GM12878 (cell line): ENCODE data around the gene TAX1BP3.
A peak's percentile ranks its signal among the peaks of the same experiment; 100 is the strongest.

Source experiments
- HDAC6 ChIP-seq: fragments of 200-600 bp; sonication (generic); IDR thresholded peaks from one replicate; pipeline ENCODE4 v1.8.0; 2017; ENCODE audit warnings: antibody characterized with exemption; ENCODE audit not compliant: unreplicated experiment
- MXI1 ChIP-seq: fragments of 150-350 bp; IDR thresholded peaks from 2 replicates; pipeline ENCODE4 v1.6.1; 2011; ENCODE audit warnings: low read depth, mild to moderate bottlenecking, inconsistent platforms, low read length, improper control_type of control experiment
- NR2C1 ChIP-seq: fragments of 450-650 bp; IDR thresholded peaks from 2 replicates; pipeline ENCODE4 v1.6.1; 2017; ENCODE audit warnings: antibody characterized with exemption, mild to moderate bottlenecking, moderate library complexity
- POLR2AphosphoS5 ChIP-seq: IDR thresholded peaks from 2 replicates; pipeline ENCODE4 v1.6.1; 2011; ENCODE audit warnings: mild to moderate bottlenecking, low read length, inconsistent platforms
- TF ChIP-seq, protein P1 (sequence below): IDR thresholded peaks from 2 replicates; pipeline ENCODE4 v1.6.1; 2012; ENCODE audit warnings: mild to moderate bottlenecking, low read depth, low read length
- TF ChIP-seq, protein P2 (sequence below): IDR thresholded peaks from 2 replicates; pipeline ENCODE4 v1.6.1; 2012; ENCODE audit warnings: low read depth, low read length, improper control_type of control experiment
- TF ChIP-seq, protein P3 (sequence below), 3 experiments: IDR thresholded peaks in 2 of 3; conservative IDR thresholded peaks in 1 of 3; 2 replicates each; pipeline ENCODE4 v1.5.1; 2011; ENCODE audit warnings: low read depth in 3 of 3, low read length in 3 of 3, mild to moderate bottlenecking in 3 of 3, control low read depth in 2 of 3, moderate library complexity in 2 of 3, inconsistent platforms in 1 of 3, mixed read lengths in 1 of 3; ENCODE audit not compliant: control insufficient read depth in 2 of 3, insufficient read depth in 1 of 3; ENCODE audit errors: extremely low read depth in 1 of 3
- TF ChIP-seq, protein P4 (sequence below): IDR thresholded peaks from 2 replicates; pipeline ENCODE4 v1.6.1; 2012; ENCODE audit warnings: low read depth, low read length, improper control_type of control experiment
- TF ChIP-seq, protein P5 (sequence below): fragments of 450-650 bp; IDR thresholded peaks from 2 replicates; pipeline ENCODE4 v1.6.1; 2017; ENCODE audit warnings: mild to moderate bottlenecking, moderate library complexity
- TF ChIP-seq, protein P6 (sequence below): IDR thresholded peaks from 2 replicates; pipeline ENCODE4 v1.6.1; 2012; ENCODE audit warnings: low read length, inconsistent platforms

DNA sequence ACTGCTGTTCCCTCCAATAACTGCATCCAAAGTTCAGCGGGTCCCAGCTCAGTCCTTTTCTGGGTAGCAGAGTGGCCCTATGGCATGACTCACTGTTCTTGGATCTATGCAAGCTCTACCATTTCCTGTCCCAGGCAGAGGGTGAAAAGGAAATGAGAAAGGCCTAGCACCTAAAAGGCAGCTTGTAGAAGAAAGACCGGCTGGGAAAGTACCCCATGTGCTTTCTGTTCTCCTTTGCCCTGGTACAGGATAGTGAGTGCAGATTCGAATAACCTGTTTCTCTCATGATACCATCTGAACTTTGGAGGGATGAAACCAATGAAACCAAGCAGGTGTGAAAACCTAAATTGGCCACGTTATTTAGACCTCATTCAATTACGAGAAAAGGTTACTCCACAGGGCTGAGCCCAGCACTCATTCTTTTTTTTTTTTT, 42.6 kb upstream of the TAX1BP3 start:
- TF ChIP-seq, protein P1, sequence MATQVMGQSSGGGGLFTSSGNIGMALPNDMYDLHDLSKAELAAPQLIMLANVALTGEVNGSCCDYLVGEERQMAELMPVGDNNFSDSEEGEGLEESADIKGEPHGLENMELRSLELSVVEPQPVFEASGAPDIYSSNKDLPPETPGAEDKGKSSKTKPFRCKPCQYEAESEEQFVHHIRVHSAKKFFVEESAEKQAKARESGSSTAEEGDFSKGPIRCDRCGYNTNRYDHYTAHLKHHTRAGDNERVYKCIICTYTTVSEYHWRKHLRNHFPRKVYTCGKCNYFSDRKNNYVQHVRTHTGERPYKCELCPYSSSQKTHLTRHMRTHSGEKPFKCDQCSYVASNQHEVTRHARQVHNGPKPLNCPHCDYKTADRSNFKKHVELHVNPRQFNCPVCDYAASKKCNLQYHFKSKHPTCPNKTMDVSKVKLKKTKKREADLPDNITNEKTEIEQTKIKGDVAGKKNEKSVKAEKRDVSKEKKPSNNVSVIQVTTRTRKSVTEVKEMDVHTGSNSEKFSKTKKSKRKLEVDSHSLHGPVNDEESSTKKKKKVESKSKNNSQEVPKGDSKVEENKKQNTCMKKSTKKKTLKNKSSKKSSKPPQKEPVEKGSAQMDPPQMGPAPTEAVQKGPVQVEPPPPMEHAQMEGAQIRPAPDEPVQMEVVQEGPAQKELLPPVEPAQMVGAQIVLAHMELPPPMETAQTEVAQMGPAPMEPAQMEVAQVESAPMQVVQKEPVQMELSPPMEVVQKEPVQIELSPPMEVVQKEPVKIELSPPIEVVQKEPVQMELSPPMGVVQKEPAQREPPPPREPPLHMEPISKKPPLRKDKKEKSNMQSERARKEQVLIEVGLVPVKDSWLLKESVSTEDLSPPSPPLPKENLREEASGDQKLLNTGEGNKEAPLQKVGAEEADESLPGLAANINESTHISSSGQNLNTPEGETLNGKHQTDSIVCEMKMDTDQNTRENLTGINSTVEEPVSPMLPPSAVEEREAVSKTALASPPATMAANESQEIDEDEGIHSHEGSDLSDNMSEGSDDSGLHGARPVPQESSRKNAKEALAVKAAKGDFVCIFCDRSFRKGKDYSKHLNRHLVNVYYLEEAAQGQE = 0 out of 2 replicates have a peak, but pooled peaks have one; percentile 11
- TF ChIP-seq, protein P2, sequence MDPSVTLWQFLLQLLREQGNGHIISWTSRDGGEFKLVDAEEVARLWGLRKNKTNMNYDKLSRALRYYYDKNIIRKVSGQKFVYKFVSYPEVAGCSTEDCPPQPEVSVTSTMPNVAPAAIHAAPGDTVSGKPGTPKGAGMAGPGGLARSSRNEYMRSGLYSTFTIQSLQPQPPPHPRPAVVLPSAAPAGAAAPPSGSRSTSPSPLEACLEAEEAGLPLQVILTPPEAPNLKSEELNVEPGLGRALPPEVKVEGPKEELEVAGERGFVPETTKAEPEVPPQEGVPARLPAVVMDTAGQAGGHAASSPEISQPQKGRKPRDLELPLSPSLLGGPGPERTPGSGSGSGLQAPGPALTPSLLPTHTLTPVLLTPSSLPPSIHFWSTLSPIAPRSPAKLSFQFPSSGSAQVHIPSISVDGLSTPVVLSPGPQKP = no peak
- peak; percentile 84; the same call in 1 of the 2 replicates for TF ChIP-seq MXI1
- no peak for TF ChIP-seq NR2C1
- TF ChIP-seq, protein P3, sequence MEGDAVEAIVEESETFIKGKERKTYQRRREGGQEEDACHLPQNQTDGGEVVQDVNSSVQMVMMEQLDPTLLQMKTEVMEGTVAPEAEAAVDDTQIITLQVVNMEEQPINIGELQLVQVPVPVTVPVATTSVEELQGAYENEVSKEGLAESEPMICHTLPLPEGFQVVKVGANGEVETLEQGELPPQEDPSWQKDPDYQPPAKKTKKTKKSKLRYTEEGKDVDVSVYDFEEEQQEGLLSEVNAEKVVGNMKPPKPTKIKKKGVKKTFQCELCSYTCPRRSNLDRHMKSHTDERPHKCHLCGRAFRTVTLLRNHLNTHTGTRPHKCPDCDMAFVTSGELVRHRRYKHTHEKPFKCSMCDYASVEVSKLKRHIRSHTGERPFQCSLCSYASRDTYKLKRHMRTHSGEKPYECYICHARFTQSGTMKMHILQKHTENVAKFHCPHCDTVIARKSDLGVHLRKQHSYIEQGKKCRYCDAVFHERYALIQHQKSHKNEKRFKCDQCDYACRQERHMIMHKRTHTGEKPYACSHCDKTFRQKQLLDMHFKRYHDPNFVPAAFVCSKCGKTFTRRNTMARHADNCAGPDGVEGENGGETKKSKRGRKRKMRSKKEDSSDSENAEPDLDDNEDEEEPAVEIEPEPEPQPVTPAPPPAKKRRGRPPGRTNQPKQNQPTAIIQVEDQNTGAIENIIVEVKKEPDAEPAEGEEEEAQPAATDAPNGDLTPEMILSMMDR (IDR thresholded peaks at IDR 0.05 in 2 of 3, conservative IDR thresholded peaks at IDR 0.05 in 1 of 3; ENCODE audit: control insufficient read depth in 2 of 3, extremely low read depth in 1 of 3, insufficient read depth in 1 of 3, low read depth in 3 of 3, low read length in 3 of 3) = no peak
- TF ChIP-seq, protein P4, sequence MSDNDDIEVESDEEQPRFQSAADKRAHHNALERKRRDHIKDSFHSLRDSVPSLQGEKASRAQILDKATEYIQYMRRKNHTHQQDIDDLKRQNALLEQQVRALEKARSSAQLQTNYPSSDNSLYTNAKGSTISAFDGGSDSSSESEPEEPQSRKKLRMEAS = 0 out of 2 replicates have a peak, but pooled peaks have one; percentile 30
- TF ChIP-seq POLR2AphosphoS5 = no peak
- TF ChIP-seq HDAC6 = no peak
- TF ChIP-seq, protein P5, sequence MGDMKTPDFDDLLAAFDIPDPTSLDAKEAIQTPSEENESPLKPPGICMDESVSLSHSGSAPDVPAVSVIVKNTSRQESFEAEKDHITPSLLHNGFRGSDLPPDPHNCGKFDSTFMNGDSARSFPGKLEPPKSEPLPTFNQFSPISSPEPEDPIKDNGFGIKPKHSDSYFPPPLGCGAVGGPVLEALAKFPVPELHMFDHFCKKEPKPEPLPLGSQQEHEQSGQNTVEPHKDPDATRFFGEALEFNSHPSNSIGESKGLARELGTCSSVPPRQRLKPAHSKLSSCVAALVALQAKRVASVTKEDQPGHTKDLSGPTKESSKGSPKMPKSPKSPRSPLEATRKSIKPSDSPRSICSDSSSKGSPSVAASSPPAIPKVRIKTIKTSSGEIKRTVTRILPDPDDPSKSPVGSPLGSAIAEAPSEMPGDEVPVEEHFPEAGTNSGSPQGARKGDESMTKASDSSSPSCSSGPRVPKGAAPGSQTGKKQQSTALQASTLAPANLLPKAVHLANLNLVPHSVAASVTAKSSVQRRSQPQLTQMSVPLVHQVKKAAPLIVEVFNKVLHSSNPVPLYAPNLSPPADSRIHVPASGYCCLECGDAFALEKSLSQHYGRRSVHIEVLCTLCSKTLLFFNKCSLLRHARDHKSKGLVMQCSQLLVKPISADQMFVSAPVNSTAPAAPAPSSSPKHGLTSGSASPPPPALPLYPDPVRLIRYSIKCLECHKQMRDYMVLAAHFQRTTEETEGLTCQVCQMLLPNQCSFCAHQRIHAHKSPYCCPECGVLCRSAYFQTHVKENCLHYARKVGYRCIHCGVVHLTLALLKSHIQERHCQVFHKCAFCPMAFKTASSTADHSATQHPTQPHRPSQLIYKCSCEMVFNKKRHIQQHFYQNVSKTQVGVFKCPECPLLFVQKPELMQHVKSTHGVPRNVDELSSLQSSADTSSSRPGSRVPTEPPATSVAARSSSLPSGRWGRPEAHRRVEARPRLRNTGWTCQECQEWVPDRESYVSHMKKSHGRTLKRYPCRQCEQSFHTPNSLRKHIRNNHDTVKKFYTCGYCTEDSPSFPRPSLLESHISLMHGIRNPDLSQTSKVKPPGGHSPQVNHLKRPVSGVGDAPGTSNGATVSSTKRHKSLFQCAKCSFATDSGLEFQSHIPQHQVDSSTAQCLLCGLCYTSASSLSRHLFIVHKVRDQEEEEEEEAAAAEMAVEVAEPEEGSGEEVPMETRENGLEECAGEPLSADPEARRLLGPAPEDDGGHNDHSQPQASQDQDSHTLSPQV = no peak
- TF ChIP-seq, protein P6, sequence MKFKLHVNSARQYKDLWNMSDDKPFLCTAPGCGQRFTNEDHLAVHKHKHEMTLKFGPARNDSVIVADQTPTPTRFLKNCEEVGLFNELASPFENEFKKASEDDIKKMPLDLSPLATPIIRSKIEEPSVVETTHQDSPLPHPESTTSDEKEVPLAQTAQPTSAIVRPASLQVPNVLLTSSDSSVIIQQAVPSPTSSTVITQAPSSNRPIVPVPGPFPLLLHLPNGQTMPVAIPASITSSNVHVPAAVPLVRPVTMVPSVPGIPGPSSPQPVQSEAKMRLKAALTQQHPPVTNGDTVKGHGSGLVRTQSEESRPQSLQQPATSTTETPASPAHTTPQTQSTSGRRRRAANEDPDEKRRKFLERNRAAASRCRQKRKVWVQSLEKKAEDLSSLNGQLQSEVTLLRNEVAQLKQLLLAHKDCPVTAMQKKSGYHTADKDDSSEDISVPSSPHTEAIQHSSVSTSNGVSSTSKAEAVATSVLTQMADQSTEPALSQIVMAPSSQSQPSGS = peak; percentile 78; the same call in 1 of the 2 replicates
